Lung (tissue), 12 donors: ENCODE results near the gene APBA2. TPM values are rescaled to one million over a fixed set of nuclear protein-coding genes. Genes with fewer than 3 reads are reported as not detected.
A peak's percentile ranks its signal among the peaks of the same experiment; 100 is the strongest.

ENCODE experiments used
- ATAC-seq: fragments of 200-7000 bp; cut with Tn5 transposase; one replicate; pipeline ENCODE4 v1.9.1; 2020; ENCODE audit warnings: moderate number of reproducible peaks; ENCODE audit not compliant: insufficient read depth, low FRiP score
- DNase-seq, 3 donors: peaks; one replicate each; pipeline ENCODE4 v3.0.0-alpha.2; 2013 to 2017
- H3K27ac ChIP-seq, 2 donors: one replicate each; pipeline ENCODE4 v1.5.1; 2013; ENCODE audit warnings: mild to moderate bottlenecking in 2 of 2, moderate library complexity in 2 of 2, control low read depth in 1 of 2, inconsistent platforms in 1 of 2, low read depth in 1 of 2, low read length in 1 of 2
- H3K27me3 ChIP-seq, 3 donors: one replicate each; pipeline ENCODE4 v1.5.1; 2013; ENCODE audit warnings: low read length in 2 of 3; ENCODE audit not compliant: control insufficient read depth in 3 of 3, insufficient read depth in 3 of 3
- H3K36me3 ChIP-seq, 4 donors: one replicate each; pipeline ENCODE4 v1.5.1; 2013; ENCODE audit warnings: low read length in 4 of 4, mild to moderate bottlenecking in 1 of 4, moderate library complexity in 1 of 4; ENCODE audit not compliant: control insufficient read depth in 4 of 4, insufficient read depth in 4 of 4
- H3K4me1 ChIP-seq, 5 donors: one replicate each; pipeline ENCODE4 v1.5.1; 2013; ENCODE audit warnings: low read length in 5 of 5, mild to moderate bottlenecking in 2 of 5, moderate library complexity in 1 of 5; ENCODE audit not compliant: control insufficient read depth in 5 of 5, insufficient read depth in 5 of 5
- H3K4me3 ChIP-seq: one replicate; pipeline ENCODE4 v1.5.1; 2013; ENCODE audit warnings: mild to moderate bottlenecking, control low read depth, moderate library complexity
- H3K9ac ChIP-seq, 2 donors: one replicate each; pipeline ENCODE4 v1.5.1; 2013; ENCODE audit warnings: low read length in 2 of 2, control low read depth in 1 of 2; ENCODE audit not compliant: insufficient read depth in 1 of 2
- H3K9me3 ChIP-seq, 4 donors: one replicate each; pipeline ENCODE4 v1.5.1; 2013; ENCODE audit warnings: low read length in 3 of 4, mild to moderate bottlenecking in 1 of 4, moderate library complexity in 1 of 4; ENCODE audit not compliant: control insufficient read depth in 4 of 4, insufficient read depth in 3 of 4
- CTCF ChIP-seq: IDR thresholded peaks from 2 replicates; pipeline ENCODE4 v1.5.1; 2012; ENCODE audit warnings: mild to moderate bottlenecking; ENCODE audit errors: control extremely low read depth, extremely low read depth
- WGBS, 2 donors: extraction: QIAGEN DNeasy Blood & Tissue Kit; methylation state at CpG; one replicate each; pipeline ENCODE4 v1.1.7; 2013; 5-methylcytosine and 5-hydroxymethylcytosine counted together
- polyA plus RNA-seq, 2 donors: library from polyadenylated mRNA; stranded (reverse); fragments of 200-250 nt; gene quantifications; one replicate each; pipeline ENCODE4 v1.2.1, GENCODE V29; 2013
- total RNA-seq, 2 donors: library from RNA; depleted of rRNA in 1 of 2; stranded (reverse); fragments of >200 nt in 1 of 2; gene quantifications; one replicate each; pipeline ENCODE4 v1.2.1, GENCODE V29; 2014 to 2021
- donor health status: control.
- donor health status: control.
- donor health status: Bipolar disorder and iron deficiency.
- donor health status: healthy.
- donor health status: DM: yes; HTN: yes; CAD: no.

Gene APBA2
- total and polyA plus RNA-seq, 4 donors: 1.6 to 18.3 (median 4.5) TPM

GRCh38 chr15:28984421-28985315 lies 98.9 kb downstream of the APBA2 start:
- H3K9me3 ChIP-seq: peaks cover 0 to 7% (median 0%) of the 10 kb centered on the region in 4 donors
- ATAC-seq (peak; percentile 42), DNase-seq (peak; percentile 77 to 85 (median 80))
- H3K36me3 ChIP-seq: no peaks in the 10 kb centered on the region
- no peak overlapping the region for H3K27ac ChIP-seq
- H3K9ac ChIP-seq: peak overlapping the region; percentile 9 to 68
- no peaks in the 10 kb centered on the region for H3K27me3 ChIP-seq
- no peak for TF ChIP-seq CTCF
- whole genome bisulfite sequencing, 2 donors: 71 to 75% methylated on average over 10 of the region's 10 CpGs
- no peak overlapping the region for H3K4me3 ChIP-seq
- peaks cover 0 to 24% (median 17%) of the 10 kb centered on the region in 5 donors for H3K4me1 ChIP-seq

- no peak for TF ChIP-seq CTCF
- Histone ChIP-seq H3K36me3 (no peaks in the 10 kb centered on the region), H3K9ac (peak overlapping the region in 1 of 2 donors; percentile 68), H3K27me3 (no peaks in the 10 kb centered on the region), H3K4me1 (peaks cover 0 to 23% (median 19%) of the 10 kb centered on the region in 5 donors), H3K4me3 (no peak overlapping the region), H3K9me3 (peaks cover 0 to 7% (median 0%) of the 10 kb centered on the region in 4 donors), H3K27ac (no peak overlapping the region)
- ATAC-seq (no peak), DNase-seq (peak in 2 of 3 donors; percentile 76 to 78)
- 52 to 75% methylated on average over 6 of the region's 6 CpGs for WGBS, 2 donors
Observed at GRCh38 chr15:28985316-28985645, 99.5 kb downstream of the APBA2 start.

- Histone ChIP-seq H3K27ac (peak overlapping the region in 1 of 2 donors; percentile 8), H3K4me1 (peaks cover 0 to 23% (median 19%) of the 10 kb centered on the region in 5 donors), H3K9ac (peak overlapping the region in 1 of 2 donors; percentile 68), H3K9me3 (peaks cover 0 to 7% (median 0%) of the 10 kb centered on the region in 4 donors), H3K36me3 (no peaks in the 10 kb centered on the region), H3K4me3 (no peak overlapping the region), H3K27me3 (no peaks in the 10 kb centered on the region)
- 76 to 81% methylated on average over 8 of the region's 8 CpGs for WGBS, 2 donors
- ATAC-seq (no peak), DNase-seq (no peak)
- TF ChIP-seq CTCF: no peak
Observed at GRCh38 chr15:28985691-28986090, 99.9 kb downstream of the APBA2 start.
